CD4-positive, alpha-beta T cell (primary cell): ENCODE data around the gene GUCD1. TPM values are rescaled to one million over a fixed set of nuclear protein-coding genes. Genes with fewer than 3 reads are reported as not detected.

Experiments
- ATAC-seq: fragments of 200-7000 bp; cut with Tn5 transposase; one replicate; pipeline ENCODE4 v1.10.0; 2022; ENCODE audit warnings: mild to moderate bottlenecking; ENCODE audit not compliant: poor library complexity
- CTCF ChIA-PET: fragments of 350-600 bp; sonication (Branson Sonifier 250); formaldehyde crosslinking; loops from one replicate; lab custom pipeline; 2021; ENCODE audit warnings: antibody characterized with exemption, inconsistent platforms; lab: Charles Lee
- POLR2A ChIA-PET: fragments of 350-600 bp; sonication (Branson Sonifier 250); formaldehyde crosslinking; loops from one replicate; lab custom pipeline; 2021; ENCODE audit warnings: antibody characterized with exemption, inconsistent platforms; lab: Charles Lee
- DNase-seq, 14 experiments: peaks; one replicate each; pipeline ENCODE4 v3.0.0-alpha.2; 2013 to 2020; ENCODE audit warnings: mixed read lengths in 2 of 14
- H3K27ac ChIP-seq, 2 donors: one replicate each; pipeline versions ENCODE4 v1.5.1 to v1.7.0; 2013; ENCODE audit warnings: low read length in 2 of 2, low read depth in 1 of 2, mild to moderate bottlenecking in 1 of 2
- H3K27me3 ChIP-seq, 2 experiments: 1 replicate in 1 of 2; 2 replicates in 1 of 2; pipeline versions ENCODE4 v1.6.1 to v1.7.0; 2013; ENCODE audit warnings: low read length in 2 of 2, control low read depth in 1 of 2, mild to moderate bottlenecking in 1 of 2, moderate library complexity in 1 of 2; ENCODE audit not compliant: insufficient read depth in 2 of 2, control insufficient read depth in 1 of 2
- H3K36me3 ChIP-seq: one replicate; pipeline ENCODE4 v1.6.1; 2013; ENCODE audit warnings: low read length, control low read depth; ENCODE audit not compliant: insufficient read depth
- H3K4me1 ChIP-seq: one replicate; pipeline ENCODE4 v1.6.1; 2013; ENCODE audit warnings: low read length, control low read depth; ENCODE audit not compliant: insufficient read depth
- H3K4me3 ChIP-seq: one replicate; pipeline ENCODE4 v1.5.1; 2013; ENCODE audit warnings: mild to moderate bottlenecking, low read length, moderate library complexity
- H3K9me3 ChIP-seq, 2 experiments: 1 replicate in 1 of 2; 2 replicates in 1 of 2; pipeline versions ENCODE4 v1.6.1 to v1.7.0; 2013; ENCODE audit warnings: low read length in 2 of 2, mild to moderate bottlenecking in 2 of 2, control low read depth in 1 of 2, moderate library complexity in 1 of 2; ENCODE audit not compliant: control insufficient read depth in 1 of 2, insufficient read depth in 1 of 2
- H3K27ac Mint-ChIP-seq: one replicate; pipeline ENCODE4 v1.8.0; 2020; ENCODE audit warnings: mixed read lengths
- H3K27me3 Mint-ChIP-seq: one replicate; pipeline ENCODE4 v1.8.0; 2021; ENCODE audit warnings: mixed read lengths
- H3K36me3 Mint-ChIP-seq: one replicate; pipeline ENCODE4 v1.8.0; 2021; ENCODE audit warnings: low read depth, mixed read lengths
- H3K4me1 Mint-ChIP-seq: one replicate; pipeline ENCODE4 v1.8.0; 2021; ENCODE audit warnings: low read depth, mixed read lengths
- H3K4me3 Mint-ChIP-seq: one replicate; pipeline ENCODE4 v1.8.0; 2020; ENCODE audit warnings: mild to moderate bottlenecking, mixed read lengths
- H3K9me3 Mint-ChIP-seq: one replicate; pipeline ENCODE4 v1.8.0; 2020; ENCODE audit warnings: mixed read lengths
- intact Hi-C, 2 experiments: fragments of 100-400 bp; cut with DNase I in 1 of 2; cut with micrococcal nuclease in 1 of 2; formaldehyde crosslinking; loops; one replicate each; pipeline versions ENCODE4 v1.15.1 to v1.9.0; 2023 to 2025; cut with DNase I, micrococcal nuclease
- total RNA-seq, 174 experiments: library from RNA in 2 of 174; stranded (reverse) in 2 of 174; gene quantifications; one replicate each; pipeline ENCODE4 v1.2.3 and lab custom pipeline; 2021 to 2026
- TF ChIP-seq, protein P1 (sequence below): fragments of 200-600 bp; IDR thresholded peaks from one replicate; pipeline ENCODE4 v1.8.0; 2022; ENCODE audit warnings: antibody characterized with exemption, mild to moderate bottlenecking

The GUCD1 gene
- total RNA-seq, 2 experiments from 2014 or later, result 60.9 to 68.3 TPM

DNA sequence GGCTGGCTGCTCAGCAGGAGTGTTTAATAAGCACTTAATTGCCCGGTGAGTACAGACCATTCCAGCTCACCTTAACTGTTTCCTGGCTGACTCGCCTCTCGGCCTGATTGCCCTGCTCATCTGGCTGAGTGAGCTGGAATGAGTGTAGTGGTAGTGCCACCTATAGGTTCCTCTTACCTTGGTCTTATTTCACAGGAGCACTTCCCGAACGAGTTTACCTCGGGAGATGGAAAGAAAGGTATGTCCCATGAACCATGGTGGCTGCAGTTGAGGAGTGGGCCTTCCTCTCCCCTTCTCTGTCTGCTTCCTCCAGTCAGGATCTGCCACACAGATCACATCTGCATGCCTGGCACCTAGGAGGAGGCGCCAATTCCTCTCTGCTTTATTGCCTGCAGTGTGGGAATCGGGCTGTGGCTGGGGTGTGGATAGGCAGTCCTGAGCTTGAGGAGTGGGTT is 33.1 kb downstream of the GUCD1 start:
- Mint-ChIP-seq H3K36me3 (no peaks in the 10 kb centered on the region), H3K9me3 (no peaks in the 10 kb centered on the region), H3K27ac (no peak overlapping the region), H3K27me3 (no peaks in the 10 kb centered on the region), H3K4me1 (peaks cover 6% of the 10 kb centered on the region), H3K4me3 (no peak overlapping the region)
- POLR2A ChIA-PET, result no interaction called here
- CTCF ChIA-PET, result interaction anchor here (1.1 kb wide), 2 partner anchors 19 to 99 kb away, joined by 3 to 5 read pairs; no protein-coding TSS in a partner anchor
- Histone ChIP-seq H3K4me1 (peaks cover 13% of the 10 kb centered on the region), H3K9me3 (no peaks in the 10 kb centered on the region), H3K27me3 (no peaks in the 10 kb centered on the region), H3K4me3 (no peak overlapping the region), H3K27ac (no peak overlapping the region), H3K36me3 (no peaks in the 10 kb centered on the region)
- TF ChIP-seq, protein P1, sequence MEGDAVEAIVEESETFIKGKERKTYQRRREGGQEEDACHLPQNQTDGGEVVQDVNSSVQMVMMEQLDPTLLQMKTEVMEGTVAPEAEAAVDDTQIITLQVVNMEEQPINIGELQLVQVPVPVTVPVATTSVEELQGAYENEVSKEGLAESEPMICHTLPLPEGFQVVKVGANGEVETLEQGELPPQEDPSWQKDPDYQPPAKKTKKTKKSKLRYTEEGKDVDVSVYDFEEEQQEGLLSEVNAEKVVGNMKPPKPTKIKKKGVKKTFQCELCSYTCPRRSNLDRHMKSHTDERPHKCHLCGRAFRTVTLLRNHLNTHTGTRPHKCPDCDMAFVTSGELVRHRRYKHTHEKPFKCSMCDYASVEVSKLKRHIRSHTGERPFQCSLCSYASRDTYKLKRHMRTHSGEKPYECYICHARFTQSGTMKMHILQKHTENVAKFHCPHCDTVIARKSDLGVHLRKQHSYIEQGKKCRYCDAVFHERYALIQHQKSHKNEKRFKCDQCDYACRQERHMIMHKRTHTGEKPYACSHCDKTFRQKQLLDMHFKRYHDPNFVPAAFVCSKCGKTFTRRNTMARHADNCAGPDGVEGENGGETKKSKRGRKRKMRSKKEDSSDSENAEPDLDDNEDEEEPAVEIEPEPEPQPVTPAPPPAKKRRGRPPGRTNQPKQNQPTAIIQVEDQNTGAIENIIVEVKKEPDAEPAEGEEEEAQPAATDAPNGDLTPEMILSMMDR, result peak; percentile 48
- DNase-seq (peak in 7 of 14 experiments; percentile 5 to 66 (median 35)), ATAC-seq (peak; percentile 34)
- intact Hi-C loops, result loop anchor here in 1 of 2 experiments (1.0 to 10.0 kb wide), 3 partner anchors 198 to 327 kb away; no protein-coding TSS in a partner anchor

DNA sequence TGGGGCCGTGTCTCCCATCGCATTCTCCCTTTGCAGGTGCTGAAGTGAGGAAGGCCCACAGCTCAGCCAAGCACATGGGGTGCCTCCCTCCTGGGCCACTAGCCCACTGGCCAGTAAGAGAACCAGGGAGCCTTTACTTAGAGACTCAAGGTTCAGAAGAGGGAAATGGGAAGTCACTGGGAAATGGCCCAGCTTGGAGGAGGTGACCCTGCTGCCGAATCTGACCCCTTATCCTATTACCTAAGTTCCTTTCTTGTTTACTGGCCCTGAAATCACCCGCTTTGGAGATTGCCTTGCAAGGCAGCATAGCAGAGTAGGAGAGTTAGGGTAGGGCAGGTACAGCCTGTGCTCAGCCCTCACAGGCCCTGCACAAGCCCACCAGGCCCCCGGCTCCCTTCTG is 35.4 kb downstream of the GUCD1 start:
- no peaks in the 10 kb centered on the region for H3K9me3 ChIP-seq
- ATAC-seq, result no peak
- no peaks in the 10 kb centered on the region for H3K27me3 Mint-ChIP-seq
- no peaks in the 10 kb centered on the region for H3K4me1 Mint-ChIP-seq
- no peak overlapping the region for H3K4me3 Mint-ChIP-seq
- intact Hi-C loops, result no loop called here
- H3K27ac ChIP-seq, result no peak overlapping the region
- no peak overlapping the region for H3K27ac Mint-ChIP-seq
- H3K27me3 ChIP-seq, result peaks cover 0 to under 1% of the 10 kb centered on the region in 2 experiments
- H3K36me3 Mint-ChIP-seq, result no peaks in the 10 kb centered on the region
- no peaks in the 10 kb centered on the region for H3K36me3 ChIP-seq
- ChIA-PET POLR2A (no interaction called here), CTCF (no interaction called here)
- H3K4me1 ChIP-seq, result peaks cover 6% of the 10 kb centered on the region
- TF ChIP-seq, protein P1, result no peak
- no peaks in the 10 kb centered on the region for H3K9me3 Mint-ChIP-seq
- no peak for DNase-seq
- no peak overlapping the region for H3K4me3 ChIP-seq

DNA sequence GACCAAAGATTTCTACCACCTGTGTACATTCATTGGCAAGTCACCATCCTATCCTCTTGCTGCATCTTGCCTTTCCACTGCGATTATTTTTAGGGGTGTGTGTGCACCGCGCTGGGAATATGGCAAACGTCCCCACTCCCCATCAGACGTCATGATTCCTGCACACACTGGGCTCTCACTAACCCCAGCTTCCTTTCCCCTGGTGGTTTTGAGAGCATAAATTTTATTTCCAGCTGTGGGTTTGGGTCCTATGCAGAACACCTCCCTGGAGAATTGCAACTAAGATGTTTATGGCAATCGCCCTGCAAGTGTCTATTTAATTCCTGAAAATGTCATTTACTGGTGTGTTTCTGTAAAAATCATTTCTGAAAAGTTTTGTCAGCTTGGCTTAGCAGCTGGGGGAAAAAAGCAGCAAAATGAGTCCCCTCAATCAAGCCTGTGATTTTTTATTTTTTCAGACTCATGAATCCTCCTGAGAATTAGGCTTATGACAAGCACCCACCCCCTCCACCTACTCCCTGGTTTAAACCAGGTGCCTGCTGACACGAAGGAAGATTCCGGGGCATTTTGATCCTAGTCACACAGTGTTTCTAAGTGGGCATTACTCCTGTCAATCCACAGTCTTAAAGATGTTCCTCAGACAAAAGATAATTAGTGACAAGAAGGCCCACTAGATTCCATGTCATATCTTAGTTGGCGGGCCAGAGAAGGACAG is 36.0 kb downstream of the GUCD1 start:
- Histone ChIP-seq H3K27ac (no peak overlapping the region), H3K9me3 (no peaks in the 10 kb centered on the region), H3K27me3 (peaks cover 0 to 4% of the 10 kb centered on the region in 2 experiments), H3K4me1 (peaks cover 6% of the 10 kb centered on the region), H3K4me3 (no peak overlapping the region), H3K36me3 (no peaks in the 10 kb centered on the region)
- ChIA-PET CTCF (no interaction called here), POLR2A (no interaction called here)
- H3K27ac Mint-ChIP-seq, result no peak overlapping the region
- no peaks in the 10 kb centered on the region for H3K36me3 Mint-ChIP-seq
- H3K4me3 Mint-ChIP-seq, result no peak overlapping the region
- H3K27me3 Mint-ChIP-seq, result no peaks in the 10 kb centered on the region
- intact Hi-C loops, result no loop called here
- no peak for DNase-seq
- no peaks in the 10 kb centered on the region for H3K4me1 Mint-ChIP-seq
- ATAC-seq, result no peak
- TF ChIP-seq, protein P1, result no peak
- no peaks in the 10 kb centered on the region for H3K9me3 Mint-ChIP-seq
